CD4-positive, alpha-beta T cell treated with Interleukin-4 for 4 hours (primary cell): ENCODE measurements around the gene ATP2C1.

ENCODE experiments used
- DNase-seq: peaks from one replicate; pipeline ENCODE4 v3.0.0-alpha.2; 2020

ATP2C1 gene

GRCh38 chr3:131053043-131053859 is 159.4 kb downstream of the ATP2C1 start:
- no peak for DNase-seq
